Measurements from ENCODE around the gene SORCS2. TPM values are rescaled to one million over a fixed set of nuclear protein-coding genes. Genes with fewer than 3 reads are reported as not detected.
A peak's percentile ranks its signal among the peaks of the same experiment; 100 is the strongest.

SORCS2 gene
- total RNA-seq, 4 donors from 2014 or later: 2.0 to 7.4 (median 3.6) TPM

- WGBS, 2 donors (ENCODE audit: low coverage in 1 of 2): 33 to 47% methylated on average over 2 to 5 of the region's 10 CpGs
- H3K27ac ChIP-seq: no peak overlapping the region
- no peak overlapping the region for H3K4me3 ChIP-seq
- H3K9me3 ChIP-seq: peaks cover 0 to 6% (median 0%) of the 10 kb centered on the region in 3 donors
- H3K4me1 ChIP-seq: peaks cover 0 to 11% (median 0%) of the 10 kb centered on the region in 3 donors
- ATAC-seq: peak; percentile 18
- TF ChIP-seq, protein P1, sequence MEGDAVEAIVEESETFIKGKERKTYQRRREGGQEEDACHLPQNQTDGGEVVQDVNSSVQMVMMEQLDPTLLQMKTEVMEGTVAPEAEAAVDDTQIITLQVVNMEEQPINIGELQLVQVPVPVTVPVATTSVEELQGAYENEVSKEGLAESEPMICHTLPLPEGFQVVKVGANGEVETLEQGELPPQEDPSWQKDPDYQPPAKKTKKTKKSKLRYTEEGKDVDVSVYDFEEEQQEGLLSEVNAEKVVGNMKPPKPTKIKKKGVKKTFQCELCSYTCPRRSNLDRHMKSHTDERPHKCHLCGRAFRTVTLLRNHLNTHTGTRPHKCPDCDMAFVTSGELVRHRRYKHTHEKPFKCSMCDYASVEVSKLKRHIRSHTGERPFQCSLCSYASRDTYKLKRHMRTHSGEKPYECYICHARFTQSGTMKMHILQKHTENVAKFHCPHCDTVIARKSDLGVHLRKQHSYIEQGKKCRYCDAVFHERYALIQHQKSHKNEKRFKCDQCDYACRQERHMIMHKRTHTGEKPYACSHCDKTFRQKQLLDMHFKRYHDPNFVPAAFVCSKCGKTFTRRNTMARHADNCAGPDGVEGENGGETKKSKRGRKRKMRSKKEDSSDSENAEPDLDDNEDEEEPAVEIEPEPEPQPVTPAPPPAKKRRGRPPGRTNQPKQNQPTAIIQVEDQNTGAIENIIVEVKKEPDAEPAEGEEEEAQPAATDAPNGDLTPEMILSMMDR (IDR thresholded peaks at IDR 0.05): no peak
- TF ChIP-seq POLR2A (IDR thresholded peaks at IDR 0.05) (no peak), EP300 (IDR thresholded peaks at IDR 0.05) (no peak), POLR2AphosphoS5 (IDR thresholded peaks at IDR 0.05) (no peak)
- no peaks in the 10 kb centered on the region for H3K36me3 ChIP-seq
- no peaks in the 10 kb centered on the region for H3K27me3 ChIP-seq
Observed at GRCh38 chr4:7547368-7548040, 355.2 kb downstream of the SORCS2 start.

DNA sequence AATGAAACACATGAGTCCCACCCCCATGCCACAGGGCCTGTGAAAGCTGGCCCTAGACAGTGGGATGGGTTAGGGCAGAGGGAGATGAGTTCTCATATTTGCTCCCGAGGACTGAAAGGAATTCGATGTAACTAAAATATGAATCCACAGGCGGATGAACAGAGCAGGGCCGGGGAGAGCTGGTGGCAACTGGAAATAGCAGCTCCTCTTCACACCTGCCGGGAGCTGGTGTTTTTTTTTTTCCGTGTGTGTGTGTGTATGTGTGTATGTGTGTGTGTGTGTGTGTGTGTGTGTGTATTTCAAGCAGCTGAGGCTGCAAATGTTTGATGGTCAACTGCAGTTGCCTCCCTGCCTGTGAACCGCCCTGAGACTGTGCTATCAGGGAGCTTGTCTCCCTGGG lies 357.5 kb downstream of the SORCS2 start:
- Histone ChIP-seq H3K27ac (no peak overlapping the region), H3K36me3 (no peaks in the 10 kb centered on the region), H3K4me1 (peaks cover 0 to 11% (median 0%) of the 10 kb centered on the region in 3 donors), H3K4me3 (no peak overlapping the region), H3K27me3 (no peaks in the 10 kb centered on the region), H3K9me3 (peaks cover 0 to 28% (median 0%) of the 10 kb centered on the region in 3 donors)
- no peak for ATAC-seq
- WGBS, 2 donors (ENCODE audit: low coverage in 1 of 2): 73 to 86% methylated on average over 3 to 6 of the region's 7 CpGs
- TF ChIP-seq POLR2AphosphoS5 (IDR thresholded peaks at IDR 0.05) (no peak), POLR2A (IDR thresholded peaks at IDR 0.05) (no peak), EP300 (IDR thresholded peaks at IDR 0.05) (no peak)
- TF ChIP-seq, protein P1 (IDR thresholded peaks at IDR 0.05): no peak

DNA sequence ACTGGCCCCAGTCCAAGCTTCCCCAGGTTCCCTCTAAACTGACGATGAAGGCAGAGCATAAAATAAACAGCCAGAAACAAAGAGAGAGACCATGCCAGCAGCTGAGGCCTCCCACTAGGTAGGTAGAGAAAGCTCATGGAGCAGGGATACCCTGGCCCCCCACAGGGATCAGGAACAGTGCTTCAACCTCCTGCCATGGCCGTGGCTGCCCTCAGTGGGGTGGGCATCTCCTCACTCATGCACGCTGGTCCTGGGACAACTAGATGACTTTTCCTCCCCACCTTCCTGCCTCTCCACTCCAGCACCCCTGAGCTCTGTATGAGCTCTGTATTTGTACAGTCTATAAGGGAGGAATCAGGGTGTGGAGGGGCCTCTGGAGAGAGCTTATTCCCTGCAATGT lies 360.1 kb downstream of the SORCS2 start:
- H3K27ac ChIP-seq: no peak overlapping the region
- no peak overlapping the region for H3K4me3 ChIP-seq
- H3K27me3 ChIP-seq: no peaks in the 10 kb centered on the region
- TF ChIP-seq POLR2A (IDR thresholded peaks at IDR 0.05): no peak
- TF ChIP-seq, protein P1 (IDR thresholded peaks at IDR 0.05): no peak
- no peak for TF ChIP-seq EP300 (IDR thresholded peaks at IDR 0.05)
- no peak for TF ChIP-seq POLR2AphosphoS5 (IDR thresholded peaks at IDR 0.05)
- peaks cover 0 to 32% (median 0%) of the 10 kb centered on the region in 3 donors for H3K9me3 ChIP-seq
- ATAC-seq: no peak
- 76% methylated on average over 2 of the region's 3 CpGs; no CpG with 5 or more reads in 1 of the 2 donors for WGBS, 2 donors (ENCODE audit: low coverage in 1 of 2)
- H3K4me1 ChIP-seq: peaks cover 0 to 3% (median 0%) of the 10 kb centered on the region in 3 donors
- no peaks in the 10 kb centered on the region for H3K36me3 ChIP-seq

GRCh38 chr4:7553280-7553679 lies 360.9 kb downstream of the SORCS2 start:
- Histone ChIP-seq H3K4me3 (no peak overlapping the region), H3K27me3 (no peaks in the 10 kb centered on the region), H3K27ac (no peak overlapping the region), H3K9me3 (peaks cover 0 to 32% (median 0%) of the 10 kb centered on the region in 3 donors), H3K36me3 (no peaks in the 10 kb centered on the region), H3K4me1 (no peaks in the 10 kb centered on the region)
- WGBS, 2 donors (ENCODE audit: low coverage in 1 of 2): 77 to 79% methylated on average over 1 of the region's 1 CpG
- no peak for ATAC-seq
- no peak for TF ChIP-seq POLR2AphosphoS5 (IDR thresholded peaks at IDR 0.05)
- no peak for TF ChIP-seq POLR2A (IDR thresholded peaks at IDR 0.05)
- no peak for TF ChIP-seq EP300 (IDR thresholded peaks at IDR 0.05)

DNA sequence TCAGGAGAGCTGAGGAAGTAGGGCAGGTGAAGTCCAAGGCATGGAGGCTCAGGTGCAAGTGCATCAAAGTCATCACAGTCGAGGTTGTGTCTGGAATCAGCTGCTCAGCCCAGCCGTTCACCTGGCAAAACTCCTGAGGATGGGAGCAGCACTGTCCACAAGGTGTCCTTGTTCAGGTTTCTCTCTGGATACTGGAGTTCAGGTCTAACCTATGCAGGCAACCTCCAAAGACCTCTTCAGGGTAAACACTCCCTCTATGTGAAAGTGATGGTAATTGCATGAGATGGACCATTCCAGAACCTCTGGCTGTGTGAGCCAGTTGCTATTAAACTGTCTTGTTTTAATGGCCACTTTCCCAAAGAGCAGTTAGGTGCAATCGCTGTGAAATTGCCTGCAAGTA lies 362.6 kb downstream of the SORCS2 start:
- ATAC-seq: no peak
- no peak overlapping the region for H3K27ac ChIP-seq
- TF ChIP-seq, protein P1 (IDR thresholded peaks at IDR 0.05): no peak
- TF ChIP-seq POLR2A (IDR thresholded peaks at IDR 0.05) (no peak), POLR2AphosphoS5 (IDR thresholded peaks at IDR 0.05) (no peak), EP300 (IDR thresholded peaks at IDR 0.05) (no peak)
- no peaks in the 10 kb centered on the region for H3K36me3 ChIP-seq
- no peaks in the 10 kb centered on the region for H3K27me3 ChIP-seq
- WGBS, 2 donors (ENCODE audit: low coverage in 1 of 2): 74 to 84% methylated on average over 3 of the region's 3 CpGs
- H3K4me3 ChIP-seq: no peak overlapping the region
- peaks cover 0 to 32% (median 0%) of the 10 kb centered on the region in 3 donors for H3K9me3 ChIP-seq
- H3K4me1 ChIP-seq: no peaks in the 10 kb centered on the region
